Skin of body (tissue), 2 donors: ENCODE measurements around the gene EBF4. TPM values are rescaled to one million over a fixed set of nuclear protein-coding genes. Genes with fewer than 3 reads are reported as not detected.
"Not testable (repeated sequence)": the region's sequence is repeated elsewhere in the genome, so short reads cannot be mapped to it uniquely, and the experiment has no call there.

Source experiments
- DNase-seq: peaks from one replicate; lab custom pipeline; 2025; lab: John Stamatoyannopoulos, UW
- total RNA-seq: library from RNA; depleted of rRNA; stranded (reverse); fragments of >200 nt; gene quantifications from one replicate; pipeline ENCODE4 v1.2.3, GENCODE V29; 2014

EBF4 gene
- total RNA-seq, 1 donor from 2014 or later = 2.5 TPM

DNA sequence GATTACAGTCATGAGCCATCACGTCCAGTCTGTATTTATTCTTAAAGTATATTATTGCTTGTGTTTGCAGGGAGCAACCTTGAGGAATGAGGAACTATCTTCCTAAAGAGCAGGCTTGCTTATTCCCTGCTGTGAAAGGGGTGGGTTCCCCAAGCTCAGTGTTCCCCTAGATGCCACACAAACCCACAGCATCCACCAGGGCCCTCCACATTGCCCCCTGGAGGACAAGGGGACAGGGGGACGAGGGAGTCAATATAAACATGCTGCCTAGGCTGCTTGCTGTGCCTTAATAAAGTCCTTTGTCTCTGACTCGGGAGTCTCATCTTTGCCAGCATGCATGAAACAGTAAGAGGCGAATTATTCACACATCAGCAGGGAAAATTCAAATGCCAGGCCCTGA lies 20.6 kb upstream of the EBF4 start:
- DNase-seq = no peak

GRCh38 chr20:2672446-2672845 lies 20.1 kb upstream of the EBF4 start:
- no peak for DNase-seq

DNA sequence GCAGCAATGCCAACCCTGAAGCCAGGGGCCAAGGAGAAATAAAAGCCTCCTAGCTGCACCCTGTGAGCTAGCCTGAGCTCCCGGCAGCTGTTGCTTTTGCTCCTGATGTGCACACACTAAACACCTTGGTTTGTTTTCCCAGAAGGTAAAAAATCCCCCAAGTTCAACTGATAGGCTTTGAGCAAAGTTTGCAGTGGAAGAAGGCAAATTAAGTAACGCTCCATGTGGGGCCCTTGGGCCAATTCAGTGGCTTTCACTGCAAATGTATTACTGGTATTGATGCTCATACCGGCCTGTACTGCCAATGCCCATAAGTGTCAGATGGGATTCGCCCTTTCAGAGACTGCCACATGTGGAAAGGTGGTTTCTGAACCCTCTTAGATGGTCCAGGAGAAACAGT lies 19.1 kb upstream of the EBF4 start:
- no peak for DNase-seq

- no peak for DNase-seq
Measured at GRCh38 chr20:2680046-2680445, 12.5 kb upstream of the EBF4 start.

GRCh38 chr20:2682040-2682439 lies 10.5 kb upstream of the EBF4 start:
- DNase-seq = not testable (repeated sequence)

DNA sequence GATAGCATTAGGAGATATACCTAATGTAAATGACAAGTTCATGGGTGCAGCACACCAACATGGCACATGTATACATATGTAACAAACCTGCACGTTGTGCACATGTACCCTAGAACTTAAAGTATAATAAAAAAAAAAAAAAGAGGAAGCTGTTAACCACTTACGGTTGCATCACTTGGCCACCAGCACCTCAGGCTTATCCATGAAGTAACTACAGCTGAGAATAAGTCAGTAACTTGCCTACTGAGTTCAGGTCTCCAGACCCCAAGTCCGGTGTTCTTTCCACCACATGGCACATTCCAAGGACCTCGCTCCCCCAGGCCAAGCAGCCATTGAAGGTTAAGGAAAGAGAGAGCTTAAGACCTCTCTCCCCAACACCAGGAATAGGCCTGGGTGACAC lies 7.8 kb upstream of the EBF4 start:
- not testable (repeated sequence) for DNase-seq

DNA sequence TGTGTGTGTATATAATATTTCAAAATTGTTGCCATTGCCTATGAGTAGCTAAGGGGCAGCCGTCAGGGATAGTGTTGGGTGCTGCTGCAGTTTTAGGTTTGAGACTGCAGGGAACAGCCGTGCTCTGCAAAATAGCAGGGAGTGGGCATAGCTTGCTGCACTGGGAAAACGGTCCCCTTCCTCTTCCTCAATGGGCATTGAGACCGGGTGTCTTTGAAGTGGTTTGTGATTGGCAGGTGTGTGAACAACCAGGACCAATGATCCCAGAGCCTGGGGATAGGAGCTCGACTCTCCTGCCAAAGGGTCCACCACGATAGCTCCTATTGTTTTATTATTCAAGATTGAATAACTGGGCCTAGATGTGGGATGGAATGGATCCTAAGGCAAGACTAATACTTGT lies 5.1 kb upstream of the EBF4 start:
- no peak for DNase-seq

DNA sequence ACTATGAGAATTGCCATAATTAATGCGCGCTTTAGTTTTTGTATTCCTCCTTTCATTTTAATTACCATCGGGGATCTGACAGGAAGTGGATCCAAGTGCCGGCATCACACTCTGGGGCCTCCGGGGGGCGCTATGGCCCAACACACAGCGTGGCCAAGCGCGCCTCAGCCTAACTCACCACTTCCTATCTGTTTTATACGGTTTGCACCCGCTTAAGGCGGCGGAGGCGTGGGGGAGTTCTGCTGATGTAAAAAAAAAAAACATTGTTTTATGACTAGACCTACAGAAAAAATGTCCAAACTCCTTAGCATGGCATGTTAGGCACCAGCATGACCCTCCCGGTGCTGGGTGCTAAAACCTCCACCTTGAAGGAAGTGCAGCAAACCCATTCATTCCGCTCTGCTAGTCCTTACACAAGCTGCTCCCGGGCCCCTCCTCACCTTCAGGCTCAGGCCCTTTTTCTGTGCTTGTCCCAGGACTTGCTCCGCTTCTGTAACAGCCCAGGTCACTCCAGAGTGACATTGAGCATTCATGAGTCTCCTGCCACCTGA lies 4.5 kb upstream of the EBF4 start:
- no peak for DNase-seq

- DNase-seq = no peak
Measured at GRCh38 chr20:2690213-2690612, 2.4 kb upstream of the EBF4 start.

GRCh38 chr20:2690718-2691117 lies 1.9 kb upstream of the EBF4 start:
- no peak for DNase-seq

- DNase-seq = no peak
Measured at GRCh38 chr20:2691127-2691526, 1.5 kb upstream of the EBF4 start.

DNA sequence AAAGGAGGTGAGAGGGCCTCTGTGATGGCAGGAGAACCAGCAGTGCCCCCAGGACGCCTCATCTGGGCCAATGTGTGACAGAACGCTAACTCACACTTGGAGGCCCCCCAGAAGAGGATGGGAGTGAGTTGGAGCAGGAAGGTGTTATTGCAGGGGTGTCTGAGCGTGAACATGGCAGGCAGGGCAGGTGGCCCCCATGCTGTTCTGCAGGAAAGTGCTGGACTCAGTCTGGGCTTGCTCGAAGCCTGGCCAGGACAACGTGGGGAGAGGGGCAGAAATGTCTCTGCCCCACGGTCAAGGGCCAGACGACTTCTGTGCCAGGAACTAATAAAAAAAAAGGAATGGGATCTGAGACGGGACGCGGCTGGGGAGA lies 931 bp upstream of the EBF4 start:
- no peak for DNase-seq

GRCh38 chr20:2692886-2693285 lies 306 bp downstream of the EBF4 start:
- DNase-seq = no peak

GRCh38 chr20:2693286-2694007 lies 867 bp downstream of the EBF4 start:
- DNase-seq = no peak

- no peak for DNase-seq
Measured at GRCh38 chr20:2694008-2694471, 1.5 kb downstream of the EBF4 start.

- no peak for DNase-seq
Measured at GRCh38 chr20:2694519-2694918, 1.9 kb downstream of the EBF4 start.

DNA sequence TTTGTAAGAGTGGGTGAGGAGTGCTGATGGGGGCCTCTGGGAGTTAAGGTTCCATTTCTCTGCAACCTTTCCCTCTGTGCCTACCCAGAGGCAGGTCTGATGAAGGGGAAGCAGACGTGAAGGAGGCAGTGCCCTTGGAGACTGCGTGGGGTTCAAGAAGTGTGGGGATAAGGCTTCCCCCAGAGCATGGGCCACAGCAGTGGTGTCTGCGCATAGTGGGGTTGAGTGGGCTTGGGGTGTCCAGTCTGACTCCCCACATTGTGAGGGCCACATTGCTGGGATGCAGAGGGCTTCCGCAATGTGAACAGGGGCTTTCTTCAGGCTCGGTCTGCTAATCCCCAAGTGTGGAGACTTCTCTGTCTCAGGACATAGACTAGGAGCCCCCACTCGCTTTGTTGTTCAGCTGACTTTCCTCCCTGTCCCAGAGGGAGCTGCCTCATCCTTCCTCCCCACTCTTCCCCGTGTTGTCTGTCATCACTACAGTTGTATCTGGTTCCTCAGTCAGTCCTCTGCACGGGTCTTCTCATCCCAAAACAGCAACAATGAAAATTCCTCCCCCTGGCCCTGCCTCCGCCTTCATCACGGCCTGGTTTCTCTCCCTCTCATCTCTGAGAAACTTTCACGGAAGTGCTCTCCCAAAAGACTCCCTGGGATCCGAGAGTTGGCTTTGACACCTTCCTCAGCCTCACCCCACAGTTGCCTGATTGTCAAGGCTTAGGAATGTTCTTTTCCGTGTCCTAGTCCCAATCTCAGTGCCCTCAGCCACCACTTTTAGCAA lies 2.8 kb downstream of the EBF4 start:
- DNase-seq = no peak

- not testable (repeated sequence) for DNase-seq
Measured at GRCh38 chr20:2695984-2696525, 3.5 kb downstream of the EBF4 start.

GRCh38 chr20:2696646-2697045 lies 4.1 kb downstream of the EBF4 start:
- no peak for DNase-seq

DNA sequence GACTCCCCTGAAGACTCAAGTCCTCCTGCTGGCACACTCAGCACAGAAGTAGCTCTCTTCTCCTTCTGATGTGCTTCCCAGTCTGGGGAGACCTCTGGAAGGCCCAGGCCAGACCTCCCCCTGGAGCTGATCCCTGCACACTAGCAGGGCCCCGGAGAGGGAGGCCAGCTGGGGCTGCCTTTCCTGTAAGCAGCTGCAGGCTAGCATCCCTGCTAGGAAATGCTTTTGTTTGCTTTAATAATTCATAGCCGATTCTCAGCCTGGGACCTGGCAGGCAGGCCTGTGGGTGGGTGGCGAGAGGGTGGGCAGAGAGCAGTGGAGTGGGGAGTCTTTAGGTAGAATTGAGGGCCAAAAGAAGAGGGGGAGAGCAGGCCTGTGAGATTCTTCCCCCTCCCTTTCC lies 5.2 kb downstream of the EBF4 start:
- DNase-seq = no peak

- DNase-seq = no peak
Measured at GRCh38 chr20:2698186-2698817, 5.7 kb downstream of the EBF4 start.

- DNase-seq = no peak
Measured at GRCh38 chr20:2698912-2699311, 6.3 kb downstream of the EBF4 start.
